Transverse colon (tissue), 4 donors: ENCODE results near the gene INPP5K. TPM values are rescaled to one million over a fixed set of nuclear protein-coding genes. Genes with fewer than 3 reads are reported as not detected.

Experiments
- DNase-seq: peaks from one replicate; pipeline ENCODE4 v3.0.0-alpha.2; 2019
- H3K27ac ChIP-seq, 4 donors: fragments of 200-600 bp; sonication (generic); 2 replicates each; pipeline ENCODE4 v1.5.1; 2016 to 2018; ENCODE audit warnings: inconsistent platforms in 4 of 4
- H3K27me3 ChIP-seq: fragments of 200-600 bp; sonication (generic); 2 replicates; pipeline ENCODE4 v1.5.1; 2017; ENCODE audit warnings: inconsistent platforms
- H3K36me3 ChIP-seq, 4 donors: fragments of 200-600 bp; sonication (generic); 2 replicates each; pipeline ENCODE4 v1.5.1; 2017 to 2019; ENCODE audit warnings: inconsistent platforms in 4 of 4
- H3K4me1 ChIP-seq, 4 donors: fragments of 200-600 bp; sonication (generic); 2 replicates each; pipeline ENCODE4 v1.5.1; 2017 to 2020; ENCODE audit warnings: inconsistent platforms in 4 of 4
- H3K4me3 ChIP-seq, 4 donors: fragments of 200-600 bp; sonication (generic); 1 replicate in 1 of 4; 2 replicates in 3 of 4; pipeline versions ENCODE4 v1.5.1 to v1.6.1; 2017 to 2019; ENCODE audit warnings: inconsistent platforms in 4 of 4
- H3K9me3 ChIP-seq, 2 donors: fragments of 200-600 bp; sonication (generic); 2 replicates each; pipeline ENCODE4 v1.5.1; 2017 to 2019; ENCODE audit warnings: inconsistent platforms in 2 of 2
- CTCF ChIP-seq, 5 experiments: fragments of 200-600 bp in 3 of 5; fragments of 450-650 bp in 2 of 5; sonication (generic) in 3 of 5; IDR thresholded peaks; 1 replicate in 2 of 5; 2 replicates in 3 of 5; pipeline ENCODE4 v1.5.1; 2016 to 2017; ENCODE audit warnings: antibody characterized with exemption in 5 of 5, inconsistent platforms in 3 of 5, mild to moderate bottlenecking in 2 of 5, moderate library complexity in 1 of 5
- EP300 ChIP-seq: sonication (generic); formaldehyde crosslinking; IDR thresholded peaks from one replicate; pipeline ENCODE4 v1.6.1; 2017; ENCODE audit warnings: antibody characterized with exemption, low read depth
- POLR2A ChIP-seq: fragments of 450-650 bp; IDR thresholded peaks from one replicate; pipeline ENCODE4 v1.6.1; 2016; ENCODE audit warnings: antibody characterized with exemption, mild to moderate bottlenecking, moderate library complexity
- POLR2AphosphoS5 ChIP-seq, 3 donors: sonication (generic); formaldehyde crosslinking; IDR thresholded peaks; one replicate each; pipeline ENCODE4 v1.6.1; 2016; ENCODE audit warnings: antibody characterized with exemption in 3 of 3
- WGBS, 2 donors: methylation state at CpG; one replicate each; pipeline ENCODE4 v1.1.5; 2018; ENCODE audit warnings: low coverage in 1 of 2; 5-methylcytosine and 5-hydroxymethylcytosine counted together
- in situ Hi-C, 4 donors: fragments of 200-750 bp; cut with MboI; loops; one replicate each; pipeline versions ENCODE4 v1.15.0 to v1.15.1; 2017; ENCODE audit warnings: low sequenced_read_pairs in 3 of 4, low pct_ligation_motif_present in 1 of 4, low pct_unique_long_range_greater_than_20kb in 1 of 4
- intact Hi-C: fragments of 100-400 bp; cut with DNase I; formaldehyde crosslinking; loops from one replicate; pipeline ENCODE4 v1.15.1; 2023; ENCODE audit warnings: low total_unique reads
- total RNA-seq, 4 donors: library from RNA; depleted of rRNA; stranded (reverse); fragments of >200 nt; gene quantifications; one replicate each; pipeline ENCODE4 v1.1.0, GENCODE V29; 2016

Gene INPP5K
- total RNA-seq, 4 donors from 2014 or later, result 10.9 to 114 (median 81.9) TPM

- in situ Hi-C loops, result loop anchor here in 3 of 4 donors (25.0 kb wide), 2 partner anchors 118 to 243 kb away; partner anchors contain the start of gene BHLHA9 (in 2 of the 3)
These were observed 10.8 kb downstream of the INPP5K start for GRCh38 chr17:1505586-1505985.

GRCh38 chr17:1504866-1505265, 11.5 kb downstream of the INPP5K start:
- Histone ChIP-seq H3K27me3 (no peaks in the 10 kb centered on the region), H3K27ac (no peak overlapping the region), H3K4me3 (no peak overlapping the region), H3K36me3 (peaks cover 0 to 3% (median 0%) of the 10 kb centered on the region in 4 donors), H3K4me1 (peaks cover 7 to 18% (median 14%) of the 10 kb centered on the region in 4 donors), H3K9me3 (no peaks in the 10 kb centered on the region)
- 98 to 100% methylated on average over 2 to 3 of the region's 3 CpGs for WGBS, 2 donors
- in situ Hi-C loops (loop anchor here in 3 of 4 donors (25.0 kb wide), 2 partner anchors 118 to 243 kb away; partner anchors contain the start of gene BHLHA9 (in 2 of the 3)), intact Hi-C loops (no loop called here)
- no peak for DNase-seq
- TF ChIP-seq POLR2AphosphoS5 (IDR thresholded peaks at IDR 0.05) (no peak), POLR2A (no peak), CTCF (IDR thresholded peaks at IDR 0.05) (no peak), EP300 (no peak)

More at GRCh38 chr17:1505586-1505985, 10.8 kb downstream of the INPP5K start:
- H3K4me1 ChIP-seq, result peaks cover 13 to 26% (median 18%) of the 10 kb centered on the region in 4 donors
- H3K27me3 ChIP-seq, result no peaks in the 10 kb centered on the region
- no peak overlapping the region for H3K4me3 ChIP-seq
- DNase-seq, result no peak
- no peaks in the 10 kb centered on the region for H3K9me3 ChIP-seq
- no peak overlapping the region for H3K27ac ChIP-seq
- intact Hi-C loops, result no loop called here
- 80 to 89% methylated on average over 2 to 5 of the region's 5 CpGs for WGBS, 2 donors
- H3K36me3 ChIP-seq, result peaks cover 0 to 3% (median 0%) of the 10 kb centered on the region in 4 donors
- TF ChIP-seq POLR2AphosphoS5 (IDR thresholded peaks at IDR 0.05) (no peak), POLR2A (no peak), CTCF (IDR thresholded peaks at IDR 0.05) (no peak), EP300 (no peak)

GRCh38 chr17:1503699-1504098, 12.7 kb downstream of the INPP5K start:
- H3K36me3 ChIP-seq, result peaks cover 0 to 3% (median 0%) of the 10 kb centered on the region in 4 donors
- TF ChIP-seq POLR2AphosphoS5 (IDR thresholded peaks at IDR 0.05) (no peak), POLR2A (no peak), CTCF (IDR thresholded peaks at IDR 0.05) (no peak), EP300 (no peak)
- DNase-seq, result no peak
- 87% methylated on average over 10 of the region's 10 CpGs; no CpG with 5 or more reads in 1 of the 2 donors for WGBS, 2 donors
- H3K4me1 ChIP-seq, result peaks cover 0 to 7% (median 5%) of the 10 kb centered on the region in 4 donors
- no peak overlapping the region for H3K27ac ChIP-seq
- H3K27me3 ChIP-seq, result no peaks in the 10 kb centered on the region
- in situ Hi-C loops, result loop anchor here in 3 of 4 donors (25.0 kb wide), 2 partner anchors 116 to 241 kb away; partner anchors contain the start of gene BHLHA9 (in 2 of the 3)
- intact Hi-C loops, result no loop called here
- no peak overlapping the region for H3K4me3 ChIP-seq
- no peaks in the 10 kb centered on the region for H3K9me3 ChIP-seq

- Histone ChIP-seq H3K27me3 (no peaks in the 10 kb centered on the region), H3K4me3 (no peak overlapping the region), H3K27ac (no peak overlapping the region), H3K36me3 (peaks cover 0 to 15% (median 0%) of the 10 kb centered on the region in 4 donors), H3K9me3 (no peaks in the 10 kb centered on the region), H3K4me1 (peaks cover 3 to 13% (median 6%) of the 10 kb centered on the region in 4 donors)
- intact Hi-C loops (no loop called here), in situ Hi-C loops (no loop called here)
- WGBS, 2 donors, result 81% methylated on average over 9 of the region's 9 CpGs; no CpG with 5 or more reads in 1 of the 2 donors
- DNase-seq, result no peak
- TF ChIP-seq POLR2AphosphoS5 (IDR thresholded peaks at IDR 0.05) (no peak), EP300 (no peak), CTCF (IDR thresholded peaks at IDR 0.05) (no peak), POLR2A (no peak)
These were observed 17.5 kb downstream of the INPP5K start for GRCh38 chr17:1498869-1499268.
